Activated effector memory CD4-positive, alpha-beta T cell treated with Interleukin-2 at 50 U/mL for 16 hours (primary cell): Measurements from ENCODE around the gene BRD7.

Source experiments
- DNase-seq: peaks from one replicate; pipeline ENCODE4 v3.0.0-alpha.2; 2020

BRD7 gene

DNA sequence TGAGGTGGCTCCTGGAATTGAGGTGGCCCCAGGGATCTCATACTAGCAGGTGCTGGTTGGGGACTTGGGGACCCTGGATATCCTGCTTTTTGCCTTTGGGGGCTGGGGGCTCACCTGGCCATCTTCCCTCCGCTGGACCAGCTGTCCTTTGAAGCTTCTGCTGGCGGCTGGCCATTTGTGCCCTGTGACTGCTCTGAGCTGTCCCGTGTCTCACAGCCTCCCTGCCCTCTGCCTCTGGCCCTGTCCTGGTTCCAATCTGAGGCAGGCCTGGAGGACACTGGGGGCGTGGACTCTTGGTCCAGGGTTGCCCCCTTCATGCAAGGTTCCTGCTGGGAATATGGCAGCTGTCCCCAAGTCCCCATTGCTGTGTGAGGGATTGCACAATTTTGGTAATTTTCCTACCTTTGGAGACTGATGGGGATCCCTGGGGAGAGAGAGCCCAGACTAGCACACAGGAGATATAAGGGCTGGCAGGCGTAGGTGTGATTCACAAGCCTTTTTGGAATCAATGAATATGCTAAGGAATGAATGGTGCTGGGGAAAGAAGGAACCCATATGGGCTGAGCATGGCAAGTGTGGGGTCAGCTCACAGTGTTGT lies 83.3 kb downstream of the BRD7 start:
- DNase-seq, result no peak

- DNase-seq, result no peak
Observed at GRCh38 chr16:50284131-50284911, 84.5 kb downstream of the BRD7 start.

DNA sequence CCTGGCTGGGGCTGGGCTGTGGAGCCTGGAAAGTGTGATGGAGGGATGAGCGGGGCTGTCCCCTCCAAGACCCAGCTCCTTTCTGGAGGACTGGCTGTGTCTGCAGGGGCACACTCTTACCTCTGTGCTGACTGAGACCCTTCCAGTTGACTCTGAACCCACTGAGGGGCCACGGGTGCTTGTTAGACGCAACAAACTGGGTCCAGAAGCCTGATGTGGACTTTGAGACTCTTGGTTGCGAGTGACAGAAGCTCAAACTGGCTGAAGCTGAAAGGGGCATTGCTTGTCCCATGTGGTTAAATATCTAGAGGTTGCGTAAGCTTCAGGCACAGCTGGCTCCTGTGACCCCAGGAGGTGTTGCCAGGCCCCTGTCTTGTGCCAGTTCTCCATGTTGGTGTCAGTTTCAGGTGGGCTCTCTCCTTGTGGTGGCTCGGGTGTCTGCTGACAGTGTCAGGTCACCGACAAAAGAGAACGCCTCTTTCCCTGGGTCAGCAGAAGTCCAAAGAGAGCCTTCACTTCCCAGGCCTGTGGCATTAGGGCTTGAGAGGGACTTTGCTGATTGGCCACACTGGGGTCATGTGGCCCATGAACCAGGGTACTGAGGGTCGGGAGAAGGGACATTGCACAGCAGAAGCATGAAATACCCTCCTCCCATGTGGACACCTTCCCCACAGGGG lies 85.7 kb downstream of the BRD7 start:
- no peak for DNase-seq

DNA sequence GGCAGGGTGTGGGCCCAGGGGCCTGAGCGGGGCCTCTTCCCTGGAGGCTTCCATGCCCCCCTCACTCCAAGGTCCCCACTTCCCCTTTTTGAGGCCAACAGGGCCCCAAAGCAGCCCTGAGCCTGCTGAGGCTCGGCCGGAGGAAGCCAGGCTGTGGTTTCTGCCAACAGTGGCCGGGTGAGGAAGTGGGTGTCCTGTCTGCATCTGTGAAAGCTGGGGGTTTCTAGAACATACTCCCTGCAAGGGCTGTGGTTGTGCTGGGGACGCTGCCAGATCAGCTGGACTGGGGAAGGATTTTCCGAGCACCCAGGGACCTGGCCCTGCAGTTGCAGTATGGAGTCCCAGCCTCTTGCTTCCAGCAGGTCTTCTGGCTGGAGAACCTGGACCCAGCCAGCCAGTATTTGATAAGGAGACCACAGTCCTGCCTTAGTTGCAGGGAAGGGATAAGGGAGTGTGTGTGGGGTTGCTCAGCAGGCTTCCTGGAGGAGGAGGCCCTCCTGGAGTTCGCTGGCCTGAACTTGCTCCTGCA lies 86.7 kb downstream of the BRD7 start:
- DNase-seq, result peak; percentile 55

GRCh38 chr16:50281391-50282009 lies 87.3 kb downstream of the BRD7 start:
- DNase-seq, result no peak

GRCh38 chr16:50280932-50281331 lies 87.9 kb downstream of the BRD7 start:
- DNase-seq, result no peak

GRCh38 chr16:50279504-50279865 lies 89.3 kb downstream of the BRD7 start:
- DNase-seq, result no peak

GRCh38 chr16:50278251-50278650 lies 90.5 kb downstream of the BRD7 start:
- no peak for DNase-seq

GRCh38 chr16:50276801-50277555 lies 91.8 kb downstream of the BRD7 start:
- no peak for DNase-seq

DNA sequence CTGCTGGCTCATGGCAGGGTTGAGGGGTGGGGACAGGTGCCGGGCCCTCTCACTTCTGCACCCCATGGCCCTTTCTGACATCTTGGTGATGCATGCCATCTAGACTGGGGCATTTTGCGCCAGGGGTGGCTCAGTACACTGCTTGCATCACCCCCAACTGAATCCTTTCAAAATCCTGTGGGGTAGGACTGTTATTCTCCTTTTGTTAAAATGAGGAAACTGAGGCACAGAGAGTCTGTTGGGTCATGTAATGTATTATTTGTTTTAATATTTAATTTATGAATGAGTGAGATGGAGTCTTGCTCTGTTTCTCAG lies 92.5 kb downstream of the BRD7 start:
- no peak for DNase-seq

DNA sequence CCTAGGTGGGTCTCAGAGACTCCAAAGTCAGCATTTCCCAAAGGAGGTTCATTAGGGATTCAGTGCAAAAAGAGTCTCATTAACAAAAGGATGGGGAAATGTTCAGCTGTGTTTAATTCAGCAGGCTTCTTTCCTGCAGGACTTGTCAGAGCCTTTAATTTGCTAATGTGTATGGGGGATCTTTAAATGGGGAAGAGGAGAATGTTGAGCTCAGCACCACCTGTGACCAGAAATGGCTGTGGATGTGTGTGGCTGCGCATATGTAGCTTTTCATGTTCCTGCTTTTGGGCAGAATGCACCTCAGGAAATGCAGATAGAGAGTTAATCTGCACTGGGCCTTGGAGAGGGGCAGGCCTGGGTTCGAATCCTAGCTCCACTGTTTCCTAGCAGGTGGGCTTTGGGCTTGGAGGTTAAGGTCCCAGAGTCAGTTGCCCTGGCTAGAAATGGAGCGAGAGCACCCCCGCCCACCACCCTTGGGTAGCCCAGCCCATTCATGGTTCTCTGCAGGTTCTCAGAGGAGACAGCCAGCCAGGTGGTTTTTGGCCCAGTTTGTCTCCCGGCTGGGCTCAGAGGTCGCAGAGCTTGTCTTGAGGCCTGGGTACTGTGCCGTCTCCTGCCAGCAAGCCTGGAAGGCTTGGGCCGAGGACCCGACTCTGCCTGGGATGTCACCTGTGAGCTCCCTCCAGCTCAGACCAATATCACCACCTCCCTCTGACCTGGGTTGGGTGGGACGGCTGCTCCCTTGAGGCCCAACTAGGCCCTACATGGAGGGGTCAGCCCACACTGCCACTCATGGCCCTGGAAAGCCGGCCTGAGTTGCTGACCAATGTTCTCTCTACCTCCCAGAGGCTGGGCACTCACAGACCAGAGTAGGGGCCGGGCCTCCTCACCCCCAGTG lies 93.1 kb downstream of the BRD7 start:
- no peak for DNase-seq

GRCh38 chr16:50275098-50275415 lies 93.7 kb downstream of the BRD7 start:
- no peak for DNase-seq

DNA sequence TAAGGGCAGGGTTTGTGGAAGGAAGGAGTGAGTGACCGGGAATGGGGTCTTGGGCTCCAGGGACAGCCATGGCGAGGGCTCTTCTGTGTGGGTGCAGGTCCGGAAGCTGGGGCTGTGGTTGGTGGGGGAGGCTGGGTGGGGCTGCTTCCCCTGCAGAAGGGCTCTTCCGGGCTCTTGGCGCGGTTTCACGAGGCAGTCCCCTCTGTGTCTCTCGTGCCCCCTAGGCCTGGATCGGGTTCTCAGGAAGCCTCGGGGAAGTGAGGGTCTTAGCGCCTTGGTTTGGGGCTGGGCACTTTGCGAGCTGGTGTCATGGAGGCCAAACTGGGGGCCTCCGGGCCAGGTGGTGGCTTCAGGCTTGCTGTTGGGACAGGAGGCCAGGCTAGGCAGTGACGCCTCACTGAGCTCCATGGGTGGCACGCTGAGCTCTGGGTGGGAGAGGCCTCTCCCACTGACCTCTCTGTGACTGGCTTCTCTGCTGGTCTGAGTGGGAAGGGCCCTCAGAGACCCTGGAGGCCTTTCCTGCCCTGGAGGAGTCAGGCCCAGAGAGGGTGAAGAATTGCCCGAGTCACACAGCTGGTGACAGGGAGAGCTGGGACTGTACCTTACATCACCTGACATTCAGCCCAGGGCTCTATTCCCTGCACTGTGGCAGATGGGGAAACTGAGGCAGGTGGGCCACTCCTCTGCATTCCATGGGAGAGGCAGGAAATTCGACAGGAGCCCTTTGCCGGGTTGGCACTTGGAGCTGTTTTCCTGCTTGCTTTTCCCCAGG lies 94.3 kb downstream of the BRD7 start:
- peak; percentile 59 for DNase-seq

GRCh38 chr16:50273888-50274325 lies 94.9 kb downstream of the BRD7 start:
- DNase-seq, result peak; percentile 27

GRCh38 chr16:50273382-50273690 lies 95.5 kb downstream of the BRD7 start:
- no peak for DNase-seq

DNA sequence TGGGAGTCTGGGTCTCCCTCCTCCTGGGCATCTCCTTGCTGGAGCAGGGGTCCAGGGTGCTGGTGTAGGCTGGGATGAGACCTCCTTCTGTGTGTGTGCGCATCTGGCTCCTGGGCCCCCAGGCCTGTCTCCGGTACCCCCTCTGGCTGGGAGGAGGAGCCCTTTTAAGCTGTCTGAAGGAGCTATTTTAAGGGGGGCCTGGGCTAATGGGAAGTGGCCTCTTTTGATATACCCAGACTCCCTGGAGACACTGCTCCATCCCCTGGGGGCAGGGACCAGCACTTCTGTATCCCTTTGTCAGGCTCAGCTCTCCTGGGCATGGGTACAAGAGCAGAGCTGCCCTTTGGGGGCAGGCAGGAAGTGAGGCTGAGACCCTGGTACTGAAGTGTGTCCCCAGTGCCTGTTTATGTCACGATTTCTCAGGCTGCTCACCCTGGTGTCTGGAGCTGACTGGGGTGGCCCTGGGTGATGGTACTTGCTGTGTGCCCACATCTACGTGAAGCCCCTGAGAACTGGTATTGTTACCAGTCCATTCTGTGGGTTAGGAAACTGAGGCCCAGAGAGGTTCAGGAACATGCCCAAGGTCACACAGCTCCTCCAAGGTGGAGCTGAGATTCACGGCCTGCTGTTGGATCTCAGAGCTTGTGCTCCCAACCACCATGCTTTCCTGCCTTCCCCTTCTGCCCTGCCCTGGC lies 96.0 kb downstream of the BRD7 start:
- DNase-seq, result no peak

DNA sequence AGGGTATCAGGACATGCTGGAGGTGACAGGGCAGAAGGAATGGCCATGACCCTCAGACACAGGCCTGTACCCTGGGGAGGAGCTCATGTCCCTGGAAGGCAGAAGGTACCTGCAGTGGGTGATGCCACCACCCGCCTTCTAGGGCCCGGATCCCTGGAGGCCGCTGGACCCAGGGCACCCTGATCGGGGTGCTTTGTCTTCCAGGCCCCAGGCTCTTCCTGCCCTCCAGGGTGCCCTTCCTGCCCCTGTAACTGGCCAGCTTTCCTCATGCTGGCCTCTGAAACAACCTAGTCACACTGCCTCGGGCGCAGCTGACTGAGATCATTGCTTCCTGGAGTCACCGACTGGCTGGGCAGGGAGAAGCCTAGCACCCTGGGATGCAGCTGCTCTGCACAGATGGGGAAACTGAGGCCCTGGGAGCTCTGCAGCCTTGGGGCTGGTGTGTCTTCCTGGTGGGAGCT lies 96.6 kb downstream of the BRD7 start:
- no peak for DNase-seq

DNA sequence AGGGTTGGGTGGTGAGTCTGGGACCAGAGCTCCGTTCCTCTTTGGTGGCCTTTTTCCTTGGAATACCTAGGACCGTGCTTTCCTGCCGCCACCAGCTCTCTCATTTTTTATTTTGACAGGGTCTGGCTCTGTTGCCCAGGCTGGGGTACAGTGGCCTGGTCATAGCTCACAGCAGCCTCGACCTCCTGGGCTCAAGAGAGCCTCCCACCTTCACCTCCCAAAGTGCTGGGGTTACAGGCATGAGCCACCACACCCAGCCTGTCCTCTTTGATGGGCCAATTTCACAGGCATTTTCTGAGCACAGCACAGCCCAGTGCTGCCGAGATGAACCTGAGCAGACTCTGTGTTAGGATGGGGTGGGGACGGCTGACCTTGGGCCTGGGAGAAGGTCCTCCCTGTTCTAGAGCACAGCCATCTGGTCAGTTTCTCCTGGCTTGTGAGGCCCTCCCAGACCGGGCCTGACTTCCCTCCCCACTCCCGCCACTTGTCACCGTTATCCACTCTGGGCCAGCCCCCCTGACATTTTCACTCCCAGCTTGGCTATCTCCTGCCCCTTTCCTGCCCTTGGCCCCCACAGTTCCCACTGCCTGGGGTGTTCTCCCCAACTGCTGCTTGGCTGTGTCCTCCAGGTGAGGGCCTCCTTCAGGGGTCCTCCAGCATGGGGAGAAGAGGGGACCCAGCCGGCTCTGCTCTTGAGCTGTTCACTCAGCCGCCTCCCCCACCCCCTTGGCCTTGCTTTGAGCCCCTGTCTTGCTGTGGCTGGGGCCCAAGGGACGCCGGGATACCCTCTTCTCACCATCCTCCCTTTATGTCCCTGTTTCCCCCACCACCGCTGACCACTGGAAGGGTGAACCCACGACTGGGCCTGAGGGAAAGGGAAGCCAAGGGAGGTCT lies 97.4 kb downstream of the BRD7 start:
- DNase-seq, result no peak

- no peak for DNase-seq
Observed at GRCh38 chr16:50270510-50271147, 98.2 kb downstream of the BRD7 start.
